HepG2 (cell line): ENCODE data around the gene PXDC1. TPM values are rescaled to one million over a fixed set of nuclear protein-coding genes. Genes with fewer than 3 reads are reported as not detected.

Source experiments
- HMGA1 ChIP-seq: sonication (generic); formaldehyde crosslinking; conservative IDR thresholded peaks from 2 replicates; pipeline ENCODE4 v1.4.0; 2020; ENCODE audit warnings: missing genetic modification reagents
- RXRA ChIP-seq: sonication (generic); formaldehyde crosslinking; IDR thresholded peaks from 2 replicates; pipeline ENCODE4 v1.5.1; 2020; ENCODE audit warnings: missing genetic modification reagents
- TGIF2 ChIP-seq: IDR thresholded peaks from 2 replicates; pipeline ENCODE4 v1.6.1; 2016; ENCODE audit warnings: control low read depth, missing compliant biosample characterization
- U2AF2 ChIP-seq: fragments of 200-400 bp; formaldehyde crosslinking; IDR thresholded peaks from 2 replicates; pipeline ENCODE4 v1.6.1; 2017; ENCODE audit warnings: low read depth, mild to moderate bottlenecking, low read length
- YY1 ChIP-seq: IDR thresholded peaks from 2 replicates; pipeline ENCODE4 v1.6.1; 2011; ENCODE audit warnings: low read length, low read depth, moderate library complexity, mild to moderate bottlenecking; ENCODE audit not compliant: insufficient read depth, insufficient replicate concordance
- ZBTB7A ChIP-seq: sonication (generic); formaldehyde crosslinking; IDR thresholded peaks from 2 replicates; pipeline ENCODE4 v1.8.0; 2022; ENCODE audit warnings: mild to moderate bottlenecking, missing genetic modification reagents
- ZFP36 ChIP-seq: fragments of 150-350 bp; IDR thresholded peaks from 2 replicates; pipeline ENCODE4 v1.6.1; 2018; ENCODE audit warnings: borderline replicate concordance, low read length, low read depth; ENCODE audit not compliant: partially characterized antibody
- ZNF205 ChIP-seq: IDR thresholded peaks from 2 replicates; pipeline ENCODE4 v1.6.1; 2018; ENCODE audit warnings: missing biosample characterization, missing genetic modification reagents
- ZNF562 ChIP-seq: sonication (generic); formaldehyde crosslinking; IDR thresholded peaks from 2 replicates; pipeline ENCODE4 v1.8.0; 2022; ENCODE audit warnings: missing genetic modification reagents, borderline replicate concordance
- ZNF614 ChIP-seq: IDR thresholded peaks from 2 replicates; pipeline ENCODE4 v1.6.1; 2018; ENCODE audit warnings: missing biosample characterization, missing genetic modification reagents, inconsistent platforms, borderline replicate concordance
- ZNF720 ChIP-seq: sonication (generic); formaldehyde crosslinking; IDR thresholded peaks from 2 replicates; pipeline ENCODE4 v1.4.0; 2020; ENCODE audit warnings: missing genetic modification reagents
- ZNF839 ChIP-seq: sonication (generic); formaldehyde crosslinking; IDR thresholded peaks from 2 replicates; pipeline ENCODE4 v1.4.0; 2020; ENCODE audit warnings: missing genetic modification reagents, mild to moderate bottlenecking, borderline replicate concordance
- ZNF841 ChIP-seq: sonication (generic); formaldehyde crosslinking; IDR thresholded peaks from 2 replicates; pipeline ENCODE4 v1.8.1; 2023; ENCODE audit warnings: missing genetic modification reagents, borderline replicate concordance
- polyA plus RNA-seq, 8 experiments: library from polyadenylated mRNA; depleted of rRNA in 3 of 8; stranded (reverse) in 7 of 8; unstranded in 1 of 8; fragments of >200 nt; fragmentation: Illumina TruSeq in 4 of 8; extraction: Trizol in 4 of 8; gene quantifications; 2 replicates each; pipeline versions ENCODE4 v1.2.1 to v1.2.3, GENCODE V29; 2011 to 2016; ENCODE audit warnings: low read depth in 4 of 8, missing spikeins in 1 of 8, mixed read lengths in 1 of 8; ENCODE audit not compliant: insufficient read depth in 1 of 8
- total RNA-seq, 5 experiments: library from RNA; depleted of rRNA; stranded (reverse); fragments of >200 nt; fragmentation: Illumina TruSeq; extraction: Trizol; gene quantifications; 2 replicates each; pipeline ENCODE4 v1.2.3, GENCODE V29; 2016; ENCODE audit warnings: low read depth in 1 of 5
- TF ChIP-seq, protein P1 (sequence below): sonication (generic); formaldehyde crosslinking; conservative IDR thresholded peaks from 2 replicates; pipeline ENCODE4 v1.8.0; 2022; ENCODE audit warnings: missing genetic modification reagents
- TF ChIP-seq, protein P2 (sequence below): sonication (generic); formaldehyde crosslinking; IDR thresholded peaks from 2 replicates; pipeline ENCODE4 v1.5.1; 2020; ENCODE audit warnings: mild to moderate bottlenecking, missing genetic modification reagents, moderate library complexity
- TF ChIP-seq, protein P3 (sequence below): IDR thresholded peaks from 2 replicates; pipeline ENCODE4 v1.6.1; 2016; ENCODE audit warnings: low read depth
- TF ChIP-seq, protein P4 (sequence below): sonication (generic); formaldehyde crosslinking; IDR thresholded peaks from 2 replicates; pipeline ENCODE4 v1.5.0; 2020; ENCODE audit warnings: mild to moderate bottlenecking, missing genetic modification reagents, borderline replicate concordance

Gene PXDC1
- total and polyA plus RNA-seq, 2 of the 13 experiments (the other 11 are each of a cell fraction or from before 2014, with no cell fraction given): 32.4 to 34.7 TPM

DNA sequence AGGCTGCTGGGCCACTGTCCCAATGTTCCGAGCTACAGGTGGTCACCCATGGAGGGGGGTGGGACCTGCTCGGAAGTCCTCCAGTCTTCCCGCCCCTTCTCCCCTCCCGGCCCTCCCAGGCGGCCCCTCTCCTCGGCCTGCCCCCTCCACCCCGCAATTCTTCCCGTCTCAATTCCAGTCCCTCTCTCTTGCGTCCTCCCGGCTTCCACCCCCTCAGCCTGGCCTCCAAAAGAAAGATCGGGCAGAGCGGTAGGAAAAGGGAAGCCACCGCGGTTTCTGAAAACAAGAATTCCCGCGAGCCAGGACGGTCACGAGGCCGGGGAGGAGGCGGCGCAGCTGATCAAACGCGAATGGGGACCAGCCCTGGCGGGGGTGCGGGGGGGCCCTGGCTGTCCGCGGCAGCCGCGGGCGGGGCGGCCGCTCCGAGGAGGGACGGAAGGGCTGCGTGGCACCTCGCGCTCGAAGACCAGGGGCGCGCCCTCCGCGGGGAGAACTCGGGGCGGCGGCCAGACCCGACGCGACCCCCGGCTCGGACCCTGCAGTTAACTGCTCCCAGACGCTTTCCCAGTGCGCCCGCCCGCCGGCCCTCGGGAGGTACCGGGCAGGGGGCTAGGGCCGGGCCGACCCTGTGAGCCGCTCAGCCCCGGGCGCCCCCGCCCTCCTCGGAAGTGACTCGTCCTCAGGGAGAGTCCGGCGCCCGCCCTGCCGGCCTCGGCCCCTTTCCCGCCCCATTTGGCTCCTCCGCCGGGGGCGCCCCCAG lies 1.0 kb downstream of the PXDC1 start (continued):
- TF ChIP-seq, protein P1, sequence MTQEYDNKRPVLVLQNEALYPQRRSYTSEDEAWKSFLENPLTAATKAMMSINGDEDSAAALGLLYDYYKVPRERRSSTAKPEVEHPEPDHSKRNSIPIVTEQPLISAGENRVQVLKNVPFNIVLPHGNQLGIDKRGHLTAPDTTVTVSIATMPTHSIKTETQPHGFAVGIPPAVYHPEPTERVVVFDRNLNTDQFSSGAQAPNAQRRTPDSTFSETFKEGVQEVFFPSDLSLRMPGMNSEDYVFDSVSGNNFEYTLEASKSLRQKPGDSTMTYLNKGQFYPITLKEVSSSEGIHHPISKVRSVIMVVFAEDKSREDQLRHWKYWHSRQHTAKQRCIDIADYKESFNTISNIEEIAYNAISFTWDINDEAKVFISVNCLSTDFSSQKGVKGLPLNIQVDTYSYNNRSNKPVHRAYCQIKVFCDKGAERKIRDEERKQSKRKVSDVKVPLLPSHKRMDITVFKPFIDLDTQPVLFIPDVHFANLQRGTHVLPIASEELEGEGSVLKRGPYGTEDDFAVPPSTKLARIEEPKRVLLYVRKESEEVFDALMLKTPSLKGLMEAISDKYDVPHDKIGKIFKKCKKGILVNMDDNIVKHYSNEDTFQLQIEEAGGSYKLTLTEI: no peak
- TF ChIP-seq, protein P2, sequence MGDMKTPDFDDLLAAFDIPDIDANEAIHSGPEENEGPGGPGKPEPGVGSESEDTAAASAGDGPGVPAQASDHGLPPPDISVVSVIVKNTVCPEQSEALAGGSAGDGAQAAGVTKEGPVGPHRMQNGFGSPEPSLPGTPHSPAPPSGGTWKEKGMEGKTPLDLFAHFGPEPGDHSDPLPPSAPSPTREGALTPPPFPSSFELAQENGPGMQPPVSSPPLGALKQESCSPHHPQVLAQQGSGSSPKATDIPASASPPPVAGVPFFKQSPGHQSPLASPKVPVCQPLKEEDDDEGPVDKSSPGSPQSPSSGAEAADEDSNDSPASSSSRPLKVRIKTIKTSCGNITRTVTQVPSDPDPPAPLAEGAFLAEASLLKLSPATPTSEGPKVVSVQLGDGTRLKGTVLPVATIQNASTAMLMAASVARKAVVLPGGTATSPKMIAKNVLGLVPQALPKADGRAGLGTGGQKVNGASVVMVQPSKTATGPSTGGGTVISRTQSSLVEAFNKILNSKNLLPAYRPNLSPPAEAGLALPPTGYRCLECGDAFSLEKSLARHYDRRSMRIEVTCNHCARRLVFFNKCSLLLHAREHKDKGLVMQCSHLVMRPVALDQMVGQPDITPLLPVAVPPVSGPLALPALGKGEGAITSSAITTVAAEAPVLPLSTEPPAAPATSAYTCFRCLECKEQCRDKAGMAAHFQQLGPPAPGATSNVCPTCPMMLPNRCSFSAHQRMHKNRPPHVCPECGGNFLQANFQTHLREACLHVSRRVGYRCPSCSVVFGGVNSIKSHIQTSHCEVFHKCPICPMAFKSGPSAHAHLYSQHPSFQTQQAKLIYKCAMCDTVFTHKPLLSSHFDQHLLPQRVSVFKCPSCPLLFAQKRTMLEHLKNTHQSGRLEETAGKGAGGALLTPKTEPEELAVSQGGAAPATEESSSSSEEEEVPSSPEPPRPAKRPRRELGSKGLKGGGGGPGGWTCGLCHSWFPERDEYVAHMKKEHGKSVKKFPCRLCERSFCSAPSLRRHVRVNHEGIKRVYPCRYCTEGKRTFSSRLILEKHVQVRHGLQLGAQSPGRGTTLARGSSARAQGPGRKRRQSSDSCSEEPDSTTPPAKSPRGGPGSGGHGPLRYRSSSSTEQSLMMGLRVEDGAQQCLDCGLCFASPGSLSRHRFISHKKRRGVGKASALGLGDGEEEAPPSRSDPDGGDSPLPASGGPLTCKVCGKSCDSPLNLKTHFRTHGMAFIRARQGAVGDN (CRISPR knock-in tag): peak; percentile 88
- no peak for TF ChIP-seq ZNF839 (CRISPR knock-in tag)
- no peak for TF ChIP-seq HMGA1 (CRISPR knock-in tag)
- TF ChIP-seq, protein P3, sequence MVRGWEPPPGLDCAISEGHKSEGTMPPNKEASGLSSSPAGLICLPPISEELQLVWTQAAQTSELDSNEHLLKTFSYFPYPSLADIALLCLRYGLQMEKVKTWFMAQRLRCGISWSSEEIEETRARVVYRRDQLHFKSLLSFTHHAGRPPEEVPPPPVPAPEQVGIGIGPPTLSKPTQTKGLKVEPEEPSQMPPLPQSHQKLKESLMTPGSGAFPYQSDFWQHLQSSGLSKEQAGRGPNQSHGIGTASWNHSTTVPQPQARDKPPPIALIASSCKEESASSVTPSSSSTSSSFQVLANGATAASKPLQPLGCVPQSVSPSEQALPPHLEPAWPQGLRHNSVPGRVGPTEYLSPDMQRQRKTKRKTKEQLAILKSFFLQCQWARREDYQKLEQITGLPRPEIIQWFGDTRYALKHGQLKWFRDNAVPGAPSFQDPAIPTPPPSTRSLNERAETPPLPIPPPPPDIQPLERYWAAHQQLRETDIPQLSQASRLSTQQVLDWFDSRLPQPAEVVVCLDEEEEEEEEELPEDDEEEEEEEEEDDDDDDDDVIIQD (CRISPR knock-in tag): 0 out of 2 replicates have a peak, but pooled peaks have one; percentile 12
- TF ChIP-seq ZBTB7A: no peak; the same call in 1 of the 2 replicates
- 0 out of 2 replicates have a peak, but pooled peaks have one; percentile 6 for TF ChIP-seq TGIF2 (CRISPR knock-in tag)
- TF ChIP-seq, protein P4, sequence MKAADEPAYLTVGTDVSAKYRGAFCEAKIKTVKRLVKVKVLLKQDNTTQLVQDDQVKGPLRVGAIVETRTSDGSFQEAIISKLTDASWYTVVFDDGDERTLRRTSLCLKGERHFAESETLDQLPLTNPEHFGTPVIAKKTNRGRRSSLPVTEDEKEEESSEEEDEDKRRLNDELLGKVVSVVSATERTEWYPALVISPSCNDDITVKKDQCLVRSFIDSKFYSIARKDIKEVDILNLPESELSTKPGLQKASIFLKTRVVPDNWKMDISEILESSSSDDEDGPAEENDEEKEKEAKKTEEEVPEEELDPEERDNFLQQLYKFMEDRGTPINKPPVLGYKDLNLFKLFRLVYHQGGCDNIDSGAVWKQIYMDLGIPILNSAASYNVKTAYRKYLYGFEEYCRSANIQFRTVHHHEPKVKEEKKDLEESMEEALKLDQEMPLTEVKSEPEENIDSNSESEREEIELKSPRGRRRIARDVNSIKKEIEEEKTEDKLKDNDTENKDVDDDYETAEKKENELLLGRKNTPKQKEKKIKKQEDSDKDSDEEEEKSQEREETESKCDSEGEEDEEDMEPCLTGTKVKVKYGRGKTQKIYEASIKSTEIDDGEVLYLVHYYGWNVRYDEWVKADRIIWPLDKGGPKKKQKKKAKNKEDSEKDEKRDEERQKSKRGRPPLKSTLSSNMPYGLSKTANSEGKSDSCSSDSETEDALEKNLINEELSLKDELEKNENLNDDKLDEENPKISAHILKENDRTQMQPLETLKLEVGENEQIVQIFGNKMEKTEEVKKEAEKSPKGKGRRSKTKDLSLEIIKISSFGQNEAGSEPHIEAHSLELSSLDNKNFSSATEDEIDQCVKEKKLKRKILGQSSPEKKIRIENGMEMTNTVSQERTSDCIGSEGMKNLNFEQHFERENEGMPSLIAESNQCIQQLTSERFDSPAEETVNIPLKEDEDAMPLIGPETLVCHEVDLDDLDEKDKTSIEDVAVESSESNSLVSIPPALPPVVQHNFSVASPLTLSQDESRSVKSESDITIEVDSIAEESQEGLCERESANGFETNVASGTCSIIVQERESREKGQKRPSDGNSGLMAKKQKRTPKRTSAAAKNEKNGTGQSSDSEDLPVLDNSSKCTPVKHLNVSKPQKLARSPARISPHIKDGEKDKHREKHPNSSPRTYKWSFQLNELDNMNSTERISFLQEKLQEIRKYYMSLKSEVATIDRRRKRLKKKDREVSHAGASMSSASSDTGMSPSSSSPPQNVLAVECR (CRISPR knock-in tag): peak; percentile 47; the same call in 1 of the 2 replicates
- no peak for TF ChIP-seq ZFP36
- TF ChIP-seq RXRA (CRISPR knock-in tag): 0 out of 2 replicates have a peak, but pooled peaks have one; percentile 44
- 0 out of 2 replicates have a peak, but pooled peaks have one; percentile 60 for TF ChIP-seq ZNF841
- no peak for TF ChIP-seq ZNF614 (CRISPR knock-in tag)
- no peak for TF ChIP-seq U2AF2
- no peak for TF ChIP-seq ZNF205 (CRISPR knock-in tag)
- peak; percentile 38 for TF ChIP-seq YY1
- no peak for TF ChIP-seq ZNF720 (CRISPR knock-in tag)
- 0 out of 2 replicates have a peak, but pooled peaks have one; percentile 59 for TF ChIP-seq ZNF562 (CRISPR knock-in tag)
